GM12878 (cell line): ENCODE data around the gene TPR.

Experiments used
- BCL11A ChIP-seq: IDR thresholded peaks from 2 replicates; pipeline ENCODE4 v1.6.1; 2011; ENCODE audit warnings: low read depth, low read length
- CTCF ChIP-seq, 3 experiments: IDR thresholded peaks in 2 of 3; conservative IDR thresholded peaks in 1 of 3; 2 replicates each; pipeline ENCODE4 v1.5.1; 2011; ENCODE audit warnings: low read depth in 3 of 3, low read length in 3 of 3, mild to moderate bottlenecking in 3 of 3, control low read depth in 2 of 3, moderate library complexity in 2 of 3, inconsistent platforms in 1 of 3, mixed read lengths in 1 of 3; ENCODE audit not compliant: control insufficient read depth in 2 of 3, insufficient read depth in 1 of 3; ENCODE audit errors: extremely low read depth in 1 of 3
- ELK1 ChIP-seq: IDR thresholded peaks from 2 replicates; pipeline ENCODE4 v1.6.1; 2012; ENCODE audit warnings: low read depth, low read length, improper control_type of control experiment
- GABPA ChIP-seq: IDR thresholded peaks from 2 replicates; pipeline ENCODE4 v1.6.1; 2014; ENCODE audit warnings: antibody characterized with exemption, low read depth, mild to moderate bottlenecking, inconsistent platforms
- MXI1 ChIP-seq: fragments of 150-350 bp; IDR thresholded peaks from 2 replicates; pipeline ENCODE4 v1.6.1; 2011; ENCODE audit warnings: low read depth, mild to moderate bottlenecking, inconsistent platforms, low read length, improper control_type of control experiment
- POLR2A ChIP-seq: IDR thresholded peaks from 2 replicates; pipeline ENCODE4 v1.6.1; 2011; ENCODE audit warnings: low read depth, mild to moderate bottlenecking, low read length
- TAF1 ChIP-seq: IDR thresholded peaks from 2 replicates; pipeline ENCODE4 v1.6.1; 2011; ENCODE audit warnings: mild to moderate bottlenecking, low read depth, low read length, borderline replicate concordance

DNA sequence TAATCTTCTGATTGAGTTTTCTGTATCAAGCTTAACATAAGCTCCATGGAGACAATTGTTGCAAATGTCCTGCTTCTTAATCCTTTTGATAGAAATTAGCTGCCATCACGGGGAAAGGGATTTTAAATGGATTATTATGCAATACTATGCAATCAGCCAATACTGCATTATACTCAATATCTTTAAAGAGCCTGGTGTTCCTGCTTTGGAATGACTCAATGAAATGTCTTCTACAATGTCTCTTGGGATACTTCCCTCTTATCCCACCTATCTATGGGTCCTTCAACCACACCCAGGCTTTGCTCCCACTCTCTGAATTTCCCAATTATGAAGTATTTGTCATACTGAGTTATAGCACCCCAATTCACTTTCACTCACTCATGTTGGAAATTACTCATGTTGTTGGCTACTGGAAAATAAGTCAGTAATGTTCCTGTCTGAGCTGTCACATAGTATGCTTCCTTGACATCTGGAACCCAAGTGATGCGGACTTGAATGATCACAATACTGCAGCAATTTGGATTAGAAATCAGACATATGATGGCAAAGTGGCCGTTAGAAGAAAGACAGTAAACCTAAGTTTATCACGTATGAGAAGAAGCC is 85.0 kb downstream of the TPR start:
- TF ChIP-seq MXI1 (no peak), CTCF (IDR thresholded peaks at IDR 0.05 in 2 of 3, conservative IDR thresholded peaks at IDR 0.05 in 1 of 3; ENCODE audit: control insufficient read depth in 2 of 3, extremely low read depth in 1 of 3, insufficient read depth in 1 of 3, low read depth in 3 of 3, low read length in 3 of 3) (no peak), GABPA (no peak), BCL11A (no peak), POLR2A (no peak), TAF1 (no peak), ELK1 (no peak)
